Measurements from ENCODE around the gene CFAP54.

CFAP54 gene

GRCh38 chr12:96831346-96831745 is 342.0 kb downstream of the CFAP54 start:
- H3K4me3 ChIP-seq (replicated peaks; ENCODE audit: low read depth, low read length) = no peak overlapping the region
- no peak for DNase-seq (ENCODE audit: extremely low read depth, low read depth)
- TF ChIP-seq CTCF (IDR thresholded peaks at IDR 0.05; ENCODE audit: low read depth, low read length, missing control alignments) = no peak

- DNase-seq (ENCODE audit: extremely low read depth, low read depth) = no peak
- no peak overlapping the region for H3K4me3 ChIP-seq (replicated peaks; ENCODE audit: low read depth, low read length)
- no peak for TF ChIP-seq CTCF (IDR thresholded peaks at IDR 0.05; ENCODE audit: low read depth, low read length, missing control alignments)
Measured at GRCh38 chr12:96846293-96846692, 356.9 kb downstream of the CFAP54 start.

- DNase-seq (ENCODE audit: extremely low read depth, low read depth) = no peak
- TF ChIP-seq CTCF (IDR thresholded peaks at IDR 0.05; ENCODE audit: low read depth, low read length, missing control alignments) = no peak
- no peak overlapping the region for H3K4me3 ChIP-seq (replicated peaks; ENCODE audit: low read depth, low read length)
Measured at GRCh38 chr12:96850676-96851075, 361.3 kb downstream of the CFAP54 start.

GRCh38 chr12:96858162-96858561 is 368.8 kb downstream of the CFAP54 start:
- TF ChIP-seq CTCF (IDR thresholded peaks at IDR 0.05; ENCODE audit: low read depth, low read length, missing control alignments) = no peak
- H3K4me3 ChIP-seq (replicated peaks; ENCODE audit: low read depth, low read length) = no peak overlapping the region
- DNase-seq (ENCODE audit: extremely low read depth, low read depth) = no peak

- no peak for TF ChIP-seq CTCF (IDR thresholded peaks at IDR 0.05; ENCODE audit: low read depth, low read length, missing control alignments)
- DNase-seq (ENCODE audit: extremely low read depth, low read depth) = no peak
- H3K4me3 ChIP-seq (replicated peaks; ENCODE audit: low read depth, low read length) = no peak overlapping the region
Measured at GRCh38 chr12:96861656-96862055, 372.3 kb downstream of the CFAP54 start.

- no peak overlapping the region for H3K4me3 ChIP-seq (replicated peaks; ENCODE audit: low read depth, low read length)
Measured at GRCh38 chr12:96862326-96862725, 372.9 kb downstream of the CFAP54 start.

More at GRCh38 chr12:96862326-96862725, 372.9 kb downstream of the CFAP54 start:
- no peak for DNase-seq (ENCODE audit: extremely low read depth, low read depth)
- TF ChIP-seq CTCF (IDR thresholded peaks at IDR 0.05; ENCODE audit: low read depth, low read length, missing control alignments) = no peak

All from HFF-Myc (cell line).